Measurements from ENCODE around the gene RPL34.

Gene RPL34

GRCh38 chr4:108626056-108626455 is 5.7 kb downstream of the RPL34 start:
- Histone ChIP-seq H3K9me3 (ENCODE audit: insufficient read depth, low read depth, low read length) (no peaks in the 10 kb centered on the region), H3K36me3 (ENCODE audit: insufficient read depth, low read length) (peaks cover 90% of the 10 kb centered on the region)

GRCh38 chr4:108628411-108628810 is 8.0 kb downstream of the RPL34 start:
- Histone ChIP-seq H4K20me1 (ENCODE audit: insufficient read depth, low read length, poor library complexity, severe bottlenecking) (peaks cover 24% of the 10 kb centered on the region), H3K4me3 (ENCODE audit: low read length, poor library complexity, severe bottlenecking) (no peak overlapping the region), H3K79me2 (ENCODE audit: insufficient read depth, low read length) (peaks cover 28% of the 10 kb centered on the region), H3K36me3 (ENCODE audit: insufficient read depth, low read length) (peaks cover 89% of the 10 kb centered on the region), H2AFZ (ENCODE audit: low read length) (no peak overlapping the region), H3K9ac (ENCODE audit: low read depth, low read length, poor library complexity, severe bottlenecking) (no peak overlapping the region), H3K9me3 (ENCODE audit: insufficient read depth, low read depth, low read length) (no peaks in the 10 kb centered on the region), H3K4me1 (ENCODE audit: insufficient read depth, low read length, poor library complexity, severe bottlenecking) (peaks cover 15% of the 10 kb centered on the region), H3F3A (ENCODE audit: low read depth) (no peaks in the 10 kb centered on the region), H3K27me3 (ENCODE audit: insufficient read depth, low read length, poor library complexity, severe bottlenecking) (no peaks in the 10 kb centered on the region), H3K4me2 (ENCODE audit: low read depth, low read length, poor library complexity, severe bottlenecking) (no peak overlapping the region), H3K9me2 (replicated peaks; ENCODE audit: low read depth, low read length) (no peaks in the 10 kb centered on the region)
- no peak for TF ChIP-seq EZH2phosphoT487 (IDR thresholded peaks at IDR 0.05; ENCODE audit: borderline replicate concordance)
- no peak for TF ChIP-seq CTCF (conservative IDR thresholded peaks at IDR 0.05; ENCODE audit: low read length)

More at GRCh38 chr4:108626056-108626455, 5.7 kb downstream of the RPL34 start:
- H3K9ac ChIP-seq (ENCODE audit: low read depth, low read length, poor library complexity, severe bottlenecking): no peak overlapping the region
- H3F3A ChIP-seq (ENCODE audit: low read depth): no peaks in the 10 kb centered on the region
- no peaks in the 10 kb centered on the region for H3K9me2 ChIP-seq (replicated peaks; ENCODE audit: low read depth, low read length)
- H3K27me3 ChIP-seq (ENCODE audit: insufficient read depth, low read length, poor library complexity, severe bottlenecking): no peaks in the 10 kb centered on the region
- H3K4me3 ChIP-seq (ENCODE audit: low read length, poor library complexity, severe bottlenecking): no peak overlapping the region
- peaks cover 52% of the 10 kb centered on the region for H3K79me2 ChIP-seq (ENCODE audit: insufficient read depth, low read length)
- no peak overlapping the region for H3K4me2 ChIP-seq (ENCODE audit: low read depth, low read length, poor library complexity, severe bottlenecking)
- H4K20me1 ChIP-seq (ENCODE audit: insufficient read depth, low read length, poor library complexity, severe bottlenecking): peaks cover 48% of the 10 kb centered on the region
- TF ChIP-seq CTCF (conservative IDR thresholded peaks at IDR 0.05; ENCODE audit: low read length) (no peak), EZH2phosphoT487 (IDR thresholded peaks at IDR 0.05; ENCODE audit: borderline replicate concordance) (no peak)
- H2AFZ ChIP-seq (ENCODE audit: low read length): no peak overlapping the region
- H3K4me1 ChIP-seq (ENCODE audit: insufficient read depth, low read length, poor library complexity, severe bottlenecking): peaks cover 38% of the 10 kb centered on the region

GRCh38 chr4:108635070-108635655 is 14.8 kb downstream of the RPL34 start:
- H3K9me2 ChIP-seq (replicated peaks; ENCODE audit: low read depth, low read length): no peaks in the 10 kb centered on the region
- peaks cover 33% of the 10 kb centered on the region for H3K36me3 ChIP-seq (ENCODE audit: insufficient read depth, low read length)
- no peaks in the 10 kb centered on the region for H3K4me1 ChIP-seq (ENCODE audit: insufficient read depth, low read length, poor library complexity, severe bottlenecking)
- no peak overlapping the region for H3K4me3 ChIP-seq (ENCODE audit: low read length, poor library complexity, severe bottlenecking)
- H3K79me2 ChIP-seq (ENCODE audit: insufficient read depth, low read length): no peaks in the 10 kb centered on the region
- no peaks in the 10 kb centered on the region for H4K20me1 ChIP-seq (ENCODE audit: insufficient read depth, low read length, poor library complexity, severe bottlenecking)
- H3K4me2 ChIP-seq (ENCODE audit: low read depth, low read length, poor library complexity, severe bottlenecking): no peak overlapping the region
- no peak overlapping the region for H2AFZ ChIP-seq (ENCODE audit: low read length)
- TF ChIP-seq EZH2phosphoT487 (IDR thresholded peaks at IDR 0.05; ENCODE audit: borderline replicate concordance) (no peak), CTCF (conservative IDR thresholded peaks at IDR 0.05; ENCODE audit: low read length) (no peak)
- no peak overlapping the region for H3K9ac ChIP-seq (ENCODE audit: low read depth, low read length, poor library complexity, severe bottlenecking)
- H3K27me3 ChIP-seq (ENCODE audit: insufficient read depth, low read length, poor library complexity, severe bottlenecking): no peaks in the 10 kb centered on the region
- no peaks in the 10 kb centered on the region for H3K9me3 ChIP-seq (ENCODE audit: insufficient read depth, low read depth, low read length)
- H3F3A ChIP-seq (ENCODE audit: low read depth): no peaks in the 10 kb centered on the region

Measured in Loucy (cell line).